Measurements from ENCODE around the gene FAM193B. TPM values are rescaled to one million over a fixed set of nuclear protein-coding genes. Genes with fewer than 3 reads are reported as not detected.

The FAM193B gene
- total and polyA plus RNA-seq, 2 of the 13 experiments (the other 11 are each of a cell fraction or from before 2014, with no cell fraction given), result 21.2 to 40.9 TPM

DNA sequence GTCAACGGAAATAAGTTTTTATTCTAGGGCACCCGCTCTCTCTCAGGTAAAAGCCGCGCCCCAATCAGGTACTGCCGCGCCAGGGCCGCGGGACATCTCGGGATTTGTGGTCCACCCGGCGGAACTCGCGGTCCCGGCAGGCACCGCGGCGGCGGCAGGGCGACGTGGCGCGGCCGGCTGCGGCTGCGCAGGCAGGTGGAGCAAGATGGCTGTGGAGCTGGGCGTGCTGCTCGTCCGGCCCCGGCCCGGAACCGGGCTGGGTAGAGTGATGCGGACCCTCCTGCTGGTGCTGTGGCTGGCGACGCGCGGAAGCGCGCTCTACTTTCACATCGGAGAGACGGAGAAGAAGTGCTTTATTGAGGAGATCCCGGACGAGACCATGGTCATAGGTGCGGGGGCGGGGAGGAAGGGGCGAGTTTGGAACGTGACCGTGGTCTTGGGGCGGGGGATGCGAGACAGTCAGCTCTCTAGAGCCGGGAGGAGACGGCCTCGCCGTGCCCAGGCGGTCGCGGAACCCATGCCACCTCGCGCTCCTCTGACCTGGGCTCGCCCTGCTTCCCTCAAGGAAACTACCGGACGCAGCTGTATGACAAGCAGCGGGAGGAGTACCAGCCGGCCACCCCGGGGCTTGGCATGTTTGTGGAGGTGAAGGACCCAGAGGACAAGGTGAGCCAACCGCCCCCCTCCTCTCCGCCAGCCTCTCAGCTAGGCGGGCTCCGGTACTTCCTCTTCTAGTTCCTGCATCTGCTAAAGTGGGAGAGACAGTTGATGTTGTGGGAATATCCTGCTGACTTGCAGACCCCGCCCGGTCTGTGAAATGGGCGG is 37.9 kb upstream of the FAM193B start, which contains the start of gene TMED9 (continued):
- no peak for TF ChIP-seq PCBP2 (optimal IDR thresholded peaks at IDR 0.05; ENCODE audit: low read depth, low read length, poor library complexity, severe bottlenecking)
- TF ChIP-seq, protein P1, sequence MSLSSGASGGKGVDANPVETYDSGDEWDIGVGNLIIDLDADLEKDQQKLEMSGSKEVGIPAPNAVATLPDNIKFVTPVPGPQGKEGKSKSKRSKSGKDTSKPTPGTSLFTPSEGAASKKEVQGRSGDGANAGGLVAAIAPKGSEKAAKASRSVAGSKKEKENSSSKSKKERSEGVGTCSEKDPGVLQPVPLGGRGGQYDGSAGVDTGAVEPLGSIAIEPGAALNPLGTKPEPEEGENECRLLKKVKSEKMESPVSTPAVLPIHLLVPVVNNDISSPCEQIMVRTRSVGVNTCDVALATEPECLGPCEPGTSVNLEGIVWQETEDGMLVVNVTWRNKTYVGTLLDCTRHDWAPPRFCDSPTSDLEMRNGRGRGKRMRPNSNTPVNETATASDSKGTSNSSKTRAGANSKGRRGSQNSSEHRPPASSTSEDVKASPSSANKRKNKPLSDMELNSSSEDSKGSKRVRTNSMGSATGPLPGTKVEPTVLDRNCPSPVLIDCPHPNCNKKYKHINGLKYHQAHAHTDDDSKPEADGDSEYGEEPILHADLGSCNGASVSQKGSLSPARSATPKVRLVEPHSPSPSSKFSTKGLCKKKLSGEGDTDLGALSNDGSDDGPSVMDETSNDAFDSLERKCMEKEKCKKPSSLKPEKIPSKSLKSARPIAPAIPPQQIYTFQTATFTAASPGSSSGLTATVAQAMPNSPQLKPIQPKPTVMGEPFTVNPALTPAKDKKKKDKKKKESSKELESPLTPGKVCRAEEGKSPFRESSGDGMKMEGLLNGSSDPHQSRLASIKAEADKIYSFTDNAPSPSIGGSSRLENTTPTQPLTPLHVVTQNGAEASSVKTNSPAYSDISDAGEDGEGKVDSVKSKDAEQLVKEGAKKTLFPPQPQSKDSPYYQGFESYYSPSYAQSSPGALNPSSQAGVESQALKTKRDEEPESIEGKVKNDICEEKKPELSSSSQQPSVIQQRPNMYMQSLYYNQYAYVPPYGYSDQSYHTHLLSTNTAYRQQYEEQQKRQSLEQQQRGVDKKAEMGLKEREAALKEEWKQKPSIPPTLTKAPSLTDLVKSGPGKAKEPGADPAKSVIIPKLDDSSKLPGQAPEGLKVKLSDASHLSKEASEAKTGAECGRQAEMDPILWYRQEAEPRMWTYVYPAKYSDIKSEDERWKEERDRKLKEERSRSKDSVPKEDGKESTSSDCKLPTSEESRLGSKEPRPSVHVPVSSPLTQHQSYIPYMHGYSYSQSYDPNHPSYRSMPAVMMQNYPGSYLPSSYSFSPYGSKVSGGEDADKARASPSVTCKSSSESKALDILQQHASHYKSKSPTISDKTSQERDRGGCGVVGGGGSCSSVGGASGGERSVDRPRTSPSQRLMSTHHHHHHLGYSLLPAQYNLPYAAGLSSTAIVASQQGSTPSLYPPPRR (CRISPR knock-in tag; IDR thresholded peaks at IDR 0.05; ENCODE audit: borderline replicate concordance), result peak; percentile 31; the same call in 1 of the 2 replicates
- TF ChIP-seq ZNF766 (CRISPR knock-in tag; IDR thresholded peaks at IDR 0.05; ENCODE audit: borderline replicate concordance), result 0 out of 2 replicates have a peak, but pooled peaks have one; percentile 64
- TF ChIP-seq KLF6 (CRISPR knock-in tag; IDR thresholded peaks at IDR 0.05), result peak; percentile 76
- TF ChIP-seq CENPT (CRISPR knock-in tag; IDR thresholded peaks at IDR 0.05; ENCODE audit: low read depth), result no peak
- peak; percentile 80 for TF ChIP-seq NFYB (CRISPR knock-in tag; IDR thresholded peaks at IDR 0.05)
- TF ChIP-seq, protein P2, sequence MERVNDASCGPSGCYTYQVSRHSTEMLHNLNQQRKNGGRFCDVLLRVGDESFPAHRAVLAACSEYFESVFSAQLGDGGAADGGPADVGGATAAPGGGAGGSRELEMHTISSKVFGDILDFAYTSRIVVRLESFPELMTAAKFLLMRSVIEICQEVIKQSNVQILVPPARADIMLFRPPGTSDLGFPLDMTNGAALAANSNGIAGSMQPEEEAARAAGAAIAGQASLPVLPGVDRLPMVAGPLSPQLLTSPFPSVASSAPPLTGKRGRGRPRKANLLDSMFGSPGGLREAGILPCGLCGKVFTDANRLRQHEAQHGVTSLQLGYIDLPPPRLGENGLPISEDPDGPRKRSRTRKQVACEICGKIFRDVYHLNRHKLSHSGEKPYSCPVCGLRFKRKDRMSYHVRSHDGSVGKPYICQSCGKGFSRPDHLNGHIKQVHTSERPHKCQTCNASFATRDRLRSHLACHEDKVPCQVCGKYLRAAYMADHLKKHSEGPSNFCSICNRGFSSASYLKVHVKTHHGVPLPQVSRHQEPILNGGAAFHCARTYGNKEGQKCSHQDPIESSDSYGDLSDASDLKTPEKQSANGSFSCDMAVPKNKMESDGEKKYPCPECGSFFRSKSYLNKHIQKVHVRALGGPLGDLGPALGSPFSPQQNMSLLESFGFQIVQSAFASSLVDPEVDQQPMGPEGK (CRISPR knock-in tag; IDR thresholded peaks at IDR 0.05), result peak; percentile 18; the same call in 1 of the 2 replicates
- no peak for TF ChIP-seq SP2 (CRISPR knock-in tag; IDR thresholded peaks at IDR 0.05)
- TF ChIP-seq ZNF205 (CRISPR knock-in tag; IDR thresholded peaks at IDR 0.05), result 0 out of 2 replicates have a peak, but pooled peaks have one; percentile 53
- TF ChIP-seq, protein P3, sequence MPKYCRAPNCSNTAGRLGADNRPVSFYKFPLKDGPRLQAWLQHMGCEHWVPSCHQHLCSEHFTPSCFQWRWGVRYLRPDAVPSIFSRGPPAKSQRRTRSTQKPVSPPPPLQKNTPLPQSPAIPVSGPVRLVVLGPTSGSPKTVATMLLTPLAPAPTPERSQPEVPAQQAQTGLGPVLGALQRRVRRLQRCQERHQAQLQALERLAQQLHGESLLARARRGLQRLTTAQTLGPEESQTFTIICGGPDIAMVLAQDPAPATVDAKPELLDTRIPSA (CRISPR knock-in tag; IDR thresholded peaks at IDR 0.05; ENCODE audit: borderline replicate concordance), result no peak
- TF ChIP-seq ZNF777 (CRISPR knock-in tag; IDR thresholded peaks at IDR 0.05), result peak; percentile 54; the same call in 1 of the 2 replicates
- TF ChIP-seq, protein P4, sequence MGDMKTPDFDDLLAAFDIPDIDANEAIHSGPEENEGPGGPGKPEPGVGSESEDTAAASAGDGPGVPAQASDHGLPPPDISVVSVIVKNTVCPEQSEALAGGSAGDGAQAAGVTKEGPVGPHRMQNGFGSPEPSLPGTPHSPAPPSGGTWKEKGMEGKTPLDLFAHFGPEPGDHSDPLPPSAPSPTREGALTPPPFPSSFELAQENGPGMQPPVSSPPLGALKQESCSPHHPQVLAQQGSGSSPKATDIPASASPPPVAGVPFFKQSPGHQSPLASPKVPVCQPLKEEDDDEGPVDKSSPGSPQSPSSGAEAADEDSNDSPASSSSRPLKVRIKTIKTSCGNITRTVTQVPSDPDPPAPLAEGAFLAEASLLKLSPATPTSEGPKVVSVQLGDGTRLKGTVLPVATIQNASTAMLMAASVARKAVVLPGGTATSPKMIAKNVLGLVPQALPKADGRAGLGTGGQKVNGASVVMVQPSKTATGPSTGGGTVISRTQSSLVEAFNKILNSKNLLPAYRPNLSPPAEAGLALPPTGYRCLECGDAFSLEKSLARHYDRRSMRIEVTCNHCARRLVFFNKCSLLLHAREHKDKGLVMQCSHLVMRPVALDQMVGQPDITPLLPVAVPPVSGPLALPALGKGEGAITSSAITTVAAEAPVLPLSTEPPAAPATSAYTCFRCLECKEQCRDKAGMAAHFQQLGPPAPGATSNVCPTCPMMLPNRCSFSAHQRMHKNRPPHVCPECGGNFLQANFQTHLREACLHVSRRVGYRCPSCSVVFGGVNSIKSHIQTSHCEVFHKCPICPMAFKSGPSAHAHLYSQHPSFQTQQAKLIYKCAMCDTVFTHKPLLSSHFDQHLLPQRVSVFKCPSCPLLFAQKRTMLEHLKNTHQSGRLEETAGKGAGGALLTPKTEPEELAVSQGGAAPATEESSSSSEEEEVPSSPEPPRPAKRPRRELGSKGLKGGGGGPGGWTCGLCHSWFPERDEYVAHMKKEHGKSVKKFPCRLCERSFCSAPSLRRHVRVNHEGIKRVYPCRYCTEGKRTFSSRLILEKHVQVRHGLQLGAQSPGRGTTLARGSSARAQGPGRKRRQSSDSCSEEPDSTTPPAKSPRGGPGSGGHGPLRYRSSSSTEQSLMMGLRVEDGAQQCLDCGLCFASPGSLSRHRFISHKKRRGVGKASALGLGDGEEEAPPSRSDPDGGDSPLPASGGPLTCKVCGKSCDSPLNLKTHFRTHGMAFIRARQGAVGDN (CRISPR knock-in tag; IDR thresholded peaks at IDR 0.05), result peak; percentile 85
- 0 out of 2 replicates have a peak, but pooled peaks have one; percentile 46 for TF ChIP-seq ZFP62 (CRISPR knock-in tag; IDR thresholded peaks at IDR 0.05)
- TF ChIP-seq NR1H2 (CRISPR knock-in tag; IDR thresholded peaks at IDR 0.05; ENCODE audit: borderline replicate concordance, low read depth), result no peak; the same call in 1 of the 2 replicates
- no peak for TF ChIP-seq EED (CRISPR knock-in tag; IDR thresholded peaks at IDR 0.05)
- peak; percentile 71; the same call in 1 of the 2 replicates for TF ChIP-seq HOXD1 (CRISPR knock-in tag; IDR thresholded peaks at IDR 0.05)
